ENCODE results near the gene C12orf42. TPM values are rescaled to one million over a fixed set of nuclear protein-coding genes. Genes with fewer than 3 reads are reported as not detected.

Gene C12orf42
- total RNA-seq, 4 donors from 2014 or later: 1.2 TPM; not detected in 3

GRCh38 chr12:103499571-103499970 is 3.8 kb upstream of the C12orf42 start:
- TF ChIP-seq EP300 (IDR thresholded peaks at IDR 0.05): no peak
- TF ChIP-seq POLR2A (IDR thresholded peaks at IDR 0.05): no peak
- no peak for TF ChIP-seq CTCF (IDR thresholded peaks at IDR 0.05)
- peaks cover 0 to 20% of the 10 kb centered on the region in 2 donors for H3K27me3 ChIP-seq

GRCh38 chr12:103498990-103499389 is 3.2 kb upstream of the C12orf42 start:
- DNase-seq (ENCODE audit: low spot score in 2 of 2): no peak
- Histone ChIP-seq H3K4me3 (no peak overlapping the region), H3K27ac (no peak overlapping the region), H3K36me3 (no peaks in the 10 kb centered on the region), H3K9me3 (no peaks in the 10 kb centered on the region), H3K27me3 (peaks cover 0 to 22% of the 10 kb centered on the region in 2 donors), H3K4me1 (peaks cover 0 to 16% (median 2%) of the 10 kb centered on the region in 4 donors)
- WGBS, 2 donors: 89 to 97% methylated on average over 2 of the region's 2 CpGs
- TF ChIP-seq POLR2A (IDR thresholded peaks at IDR 0.05): no peak
- no peak for TF ChIP-seq CTCF (IDR thresholded peaks at IDR 0.05)
- TF ChIP-seq EP300 (IDR thresholded peaks at IDR 0.05): no peak

More at GRCh38 chr12:103499571-103499970, 3.8 kb upstream of the C12orf42 start:
- Histone ChIP-seq H3K27ac (no peak overlapping the region), H3K9me3 (no peaks in the 10 kb centered on the region), H3K4me3 (no peak overlapping the region), H3K36me3 (no peaks in the 10 kb centered on the region), H3K4me1 (peaks cover 0 to 16% (median 2%) of the 10 kb centered on the region in 4 donors)
- DNase-seq (ENCODE audit: low spot score in 2 of 2): no peak

- Histone ChIP-seq H3K4me3 (peak overlapping the region; percentile 19 to 53 (median 34)), H3K9me3 (no peaks in the 10 kb centered on the region), H3K27ac (no peak overlapping the region), H3K4me1 (peaks cover 0 to 16% (median 2%) of the 10 kb centered on the region in 4 donors), H3K36me3 (no peaks in the 10 kb centered on the region), H3K27me3 (peaks cover 0 to 22% of the 10 kb centered on the region in 2 donors)
- no peak for DNase-seq (ENCODE audit: low spot score in 2 of 2)
- TF ChIP-seq CTCF (IDR thresholded peaks at IDR 0.05): no peak
- TF ChIP-seq EP300 (IDR thresholded peaks at IDR 0.05): no peak
- no peak for TF ChIP-seq POLR2A (IDR thresholded peaks at IDR 0.05)
- WGBS, 2 donors: 8% methylated on average over 15 to 18 of the region's 24 CpGs
Observed at GRCh38 chr12:103494734-103495468, 867 bp downstream of the C12orf42 start.

- Histone ChIP-seq H3K4me3 (no peak overlapping the region), H3K27me3 (peaks cover 0 to 22% of the 10 kb centered on the region in 2 donors), H3K9me3 (no peaks in the 10 kb centered on the region), H3K4me1 (peaks cover 0 to 16% (median 2%) of the 10 kb centered on the region in 4 donors), H3K27ac (no peak overlapping the region), H3K36me3 (no peaks in the 10 kb centered on the region)
- TF ChIP-seq POLR2A (IDR thresholded peaks at IDR 0.05) (no peak), CTCF (IDR thresholded peaks at IDR 0.05) (no peak), EP300 (IDR thresholded peaks at IDR 0.05) (no peak)
- 65 to 69% methylated on average over 5 of the region's 5 CpGs for WGBS, 2 donors
- DNase-seq (ENCODE audit: low spot score in 2 of 2): no peak
Observed at GRCh38 chr12:103494051-103494733, 1.6 kb downstream of the C12orf42 start.

- Histone ChIP-seq H3K27ac (no peak overlapping the region), H3K9me3 (peaks cover 0 to 7% (median 0%) of the 10 kb centered on the region in 4 donors), H3K4me1 (peaks cover 0 to 16% (median 2%) of the 10 kb centered on the region in 4 donors), H3K27me3 (peaks cover 0 to 22% of the 10 kb centered on the region in 2 donors), H3K4me3 (no peak overlapping the region), H3K36me3 (no peaks in the 10 kb centered on the region)
- 92 to 96% methylated on average over 4 of the region's 4 CpGs for WGBS, 2 donors
- DNase-seq (ENCODE audit: low spot score in 2 of 2): no peak
- TF ChIP-seq POLR2A (IDR thresholded peaks at IDR 0.05) (no peak), CTCF (IDR thresholded peaks at IDR 0.05) (no peak)
Observed at GRCh38 chr12:103493199-103493598, 2.6 kb downstream of the C12orf42 start.

Measured in tibial nerve (tissue), 4 donors.